SK-N-SH (cell line): ENCODE results near the gene HRCT1. TPM values are rescaled to one million over a fixed set of nuclear protein-coding genes. Genes with fewer than 3 reads are reported as not detected.

ENCODE experiments used
- CTCF ChIA-PET: fragments of 300-600, 350-600 bp; formaldehyde crosslinking; extraction: SDS; loops from one replicate; lab custom pipeline; 2021; lab: Yijun Ruan, JAX
- POLR2A ChIA-PET: fragments of 350-600 bp; sonication (Branson Sonifier 250); formaldehyde crosslinking; extraction: SDS; loops from one replicate; lab custom pipeline; 2020; ENCODE audit warnings: antibody characterized with exemption, inconsistent platforms; lab: Yijun Ruan, JAX
- DNase-seq: peaks from one replicate; pipeline ENCODE4 v3.0.0; 2012
- H2AFZ ChIP-seq: fragments of 200-600 bp; sonication (generic); 2 replicates; pipeline ENCODE4 v1.8.1; 2016; ENCODE audit warnings: antibody characterized with exemption, mild to moderate bottlenecking, low read depth
- H3F3A ChIP-seq: fragments of 200-600 bp; sonication (generic); replicated peaks from 2 replicates; pipeline ENCODE3; 2016; ENCODE audit warnings: antibody characterized with exemption, mild to moderate bottlenecking; ENCODE audit not compliant: insufficient read depth
- H3K27ac ChIP-seq, 2 experiments: fragments of 200-500 bp in 1 of 2; fragments of 200-600 bp in 1 of 2; sonication (Bioruptor generic) in 1 of 2; sonication (generic), shearing (Covaris generic) in 1 of 2; 2 replicates each; pipeline versions ENCODE4 v1.5.1 to v1.6.1; 2014 to 2016; ENCODE audit warnings: low read depth in 2 of 2, inconsistent platforms in 1 of 2, low read length in 1 of 2, mild to moderate bottlenecking in 1 of 2, mixed read lengths in 1 of 2
- H3K27me3 ChIP-seq: fragments of 200-600 bp; sonication (generic), shearing (Covaris generic); 2 replicates; pipeline ENCODE4 v1.6.1; 2016; ENCODE audit warnings: mixed run types; ENCODE audit not compliant: insufficient read depth
- H3K36me3 ChIP-seq, 2 experiments: fragments of 200-500 bp in 1 of 2; fragments of 200-600 bp in 1 of 2; sonication (Bioruptor generic) in 1 of 2; sonication (generic) in 1 of 2; replicated peaks in 1 of 2; 2 replicates each; pipeline versions ENCODE3 to v1.5.1; 2014 to 2016; ENCODE audit warnings: low read length in 1 of 2, mild to moderate bottlenecking in 1 of 2; ENCODE audit not compliant: insufficient read depth in 2 of 2, control insufficient read depth in 1 of 2
- H3K4me1 ChIP-seq, 2 experiments: fragments of 200-500 bp in 1 of 2; fragments of 200-600 bp in 1 of 2; sonication (Bioruptor generic) in 1 of 2; sonication (generic), shearing (Covaris generic) in 1 of 2; 2 replicates each; pipeline versions ENCODE4 v1.5.1 to v1.6.1; 2014 to 2016; ENCODE audit warnings: low read depth in 1 of 2, low read length in 1 of 2, mixed run types in 1 of 2; ENCODE audit not compliant: insufficient read depth in 2 of 2, control insufficient read depth in 1 of 2
- H3K4me2 ChIP-seq: fragments of 200-600 bp; sonication (generic), shearing (Covaris generic); 2 replicates; pipeline ENCODE4 v1.6.1; 2017; ENCODE audit warnings: mixed run types
- H3K4me3 ChIP-seq, 2 experiments: fragments of 200-500 bp in 1 of 2; fragments of 200-600 bp in 1 of 2; sonication (Bioruptor generic) in 1 of 2; sonication (generic), shearing (Covaris generic) in 1 of 2; 2 replicates each; pipeline versions ENCODE4 v1.5.1 to v1.8.1; 2014 to 2016; ENCODE audit warnings: low read depth in 2 of 2, inconsistent platforms in 1 of 2, low read length in 1 of 2, mild to moderate bottlenecking in 1 of 2, mixed read lengths in 1 of 2, moderate library complexity in 1 of 2
- H3K79me2 ChIP-seq: fragments of 200-600 bp; sonication (generic); 2 replicates; pipeline ENCODE4 v1.8.1; 2017; ENCODE audit warnings: mild to moderate bottlenecking; ENCODE audit not compliant: insufficient read depth
- H3K9ac ChIP-seq: fragments of 200-600 bp; sonication (generic); 2 replicates; pipeline ENCODE4 v1.6.1; 2017; ENCODE audit warnings: mixed run types
- H3K9me2 ChIP-seq: fragments of 200-600 bp; sonication (generic); 2 replicates; pipeline ENCODE4 v1.6.1; 2017; ENCODE audit warnings: mixed run types
- H3K9me3 ChIP-seq: fragments of 200-600 bp; sonication (generic); 2 replicates; pipeline ENCODE4 v1.6.1; 2017; ENCODE audit warnings: mixed run types, mild to moderate bottlenecking, moderate library complexity
- H4K20me1 ChIP-seq: fragments of 200-600 bp; sonication (generic); 2 replicates; pipeline ENCODE4 v1.6.1; 2017; ENCODE audit warnings: mild to moderate bottlenecking, mixed run types; ENCODE audit not compliant: insufficient read depth
- CTCF ChIP-seq: fragments of 200-600 bp; sonication (generic); IDR thresholded peaks from 2 replicates; pipeline ENCODE4 v1.6.1; 2017; ENCODE audit warnings: antibody characterized with exemption, mild to moderate bottlenecking, moderate library complexity
- EP300 ChIP-seq, 2 experiments: IDR thresholded peaks; 2 replicates each; pipeline versions ENCODE4 v1.4.0 to v1.6.1; 2012; ENCODE audit warnings: borderline replicate concordance in 1 of 2, low read depth in 1 of 2, low read length in 1 of 2
- FOXJ3 ChIP-seq: sonication (generic); formaldehyde crosslinking; IDR thresholded peaks from 2 replicates; pipeline ENCODE4 v1.5.1; 2020; ENCODE audit warnings: mild to moderate bottlenecking, missing genetic modification reagents
- FOXM1 ChIP-seq: IDR thresholded peaks from 2 replicates; pipeline ENCODE4 v1.4.0; 2012; ENCODE audit warnings: low read depth, mild to moderate bottlenecking
- GABPA ChIP-seq: IDR thresholded peaks from 2 replicates; pipeline ENCODE4 v1.4.0; 2012; ENCODE audit warnings: low read depth, mild to moderate bottlenecking
- NFIC ChIP-seq: IDR thresholded peaks from 2 replicates; pipeline ENCODE4 v1.4.0; 2012; ENCODE audit warnings: borderline replicate concordance
- NRF1 ChIP-seq: IDR thresholded peaks from 2 replicates; pipeline ENCODE4 v1.6.1; 2012; ENCODE audit warnings: low read depth, mild to moderate bottlenecking, low read length
- POLR2AphosphoS5 ChIP-seq: IDR thresholded peaks from 2 replicates; pipeline ENCODE4 v1.6.1; 2012; ENCODE audit warnings: low read depth, low read length
- RXRA ChIP-seq: IDR thresholded peaks from 2 replicates; pipeline ENCODE4 v1.4.0; 2012; ENCODE audit warnings: low read depth, mild to moderate bottlenecking, borderline replicate concordance
- SIN3A ChIP-seq: IDR thresholded peaks from 2 replicates; pipeline ENCODE4 v1.6.1; 2012; ENCODE audit warnings: low read depth, mild to moderate bottlenecking, low read length, moderate library complexity, borderline replicate concordance
- TAF1 ChIP-seq: IDR thresholded peaks from 2 replicates; pipeline ENCODE4 v1.6.1; 2012; ENCODE audit warnings: low read depth, mild to moderate bottlenecking, low read length, moderate library complexity, borderline replicate concordance
- TCF12 ChIP-seq: IDR thresholded peaks from 2 replicates; pipeline ENCODE4 v1.4.0; 2012
- TEAD4 ChIP-seq: IDR thresholded peaks from 2 replicates; pipeline ENCODE4 v1.4.0; 2012; ENCODE audit warnings: mild to moderate bottlenecking, borderline replicate concordance; ENCODE audit not compliant: insufficient read depth
- YY1 ChIP-seq: IDR thresholded peaks from 2 replicates; pipeline ENCODE4 v1.4.0; 2012; ENCODE audit warnings: low read depth, mild to moderate bottlenecking
- ZBTB33 ChIP-seq: IDR thresholded peaks from 2 replicates; pipeline ENCODE4 v1.4.0; 2012; ENCODE audit warnings: low read depth, borderline replicate concordance
- WGBS: methylation state at CpG from one replicate; pipeline ENCODE4 v1.1.6; 2017; ENCODE audit warnings: low lambda C conversion rate; 5-methylcytosine and 5-hydroxymethylcytosine counted together
- polyA plus RNA-seq, 3 experiments: library from polyadenylated mRNA; depleted of rRNA; stranded (reverse); fragments of >200 nt; gene quantifications; 2 replicates each; pipeline ENCODE4 v1.2.3, GENCODE V29; 2012
- TF ChIP-seq, protein P1 (sequence below): IDR thresholded peaks from 2 replicates; pipeline ENCODE4; 2012
- TF ChIP-seq, protein P2 (sequence below): fragments of 150-350 bp; IDR thresholded peaks from 2 replicates; pipeline ENCODE4 v1.6.1; 2016; ENCODE audit warnings: mild to moderate bottlenecking, low read depth, low read length
- TF ChIP-seq, protein P3 (sequence below): IDR thresholded peaks from 2 replicates; pipeline ENCODE4 v1.4.0; 2012; ENCODE audit warnings: low read depth, borderline replicate concordance

Gene HRCT1
- polyA plus RNA-seq, 1 of the 3 experiments (the other 2 are of a cell fraction): 3.0 TPM

GRCh38 chr9:35870351-35870923, 35.6 kb upstream of the HRCT1 start, which contains the start of gene OR13J1:
OR13J1 (minus strand) TSS chr9:35870401; CDS start chr9:35870401, 0 bp downstream.
- H3K36me3 ChIP-seq: no peaks in the 10 kb centered on the region
- no peaks in the 10 kb centered on the region for H3F3A ChIP-seq
- no peaks in the 10 kb centered on the region; a peak in 1 of 4 replicates for H3K4me1 ChIP-seq
- DNase-seq: no peak
- H3K27ac ChIP-seq: no peak within 1 kb of the TSS
- H3K9me2 ChIP-seq: no peaks in the 10 kb centered on the region
- H3K4me3 ChIP-seq: no peak within 1 kb of the TSS
- H3K79me2 ChIP-seq: no peaks in the 10 kb centered on the region
- no peaks in the 10 kb centered on the region for H3K9me3 ChIP-seq
- CTCF ChIA-PET: interaction anchor here (1.0 to 3.4 kb wide), 5 partner anchors 9 to 45 kb away, joined by 3 to 15 read pairs (median 3); no protein-coding TSS in a partner anchor
- H4K20me1 ChIP-seq: no peaks in the 10 kb centered on the region
- WGBS: 79% methylated on average over 8 of the region's 8 CpGs
- no peak within 1 kb of the TSS for H3K4me2 ChIP-seq
- H2AFZ ChIP-seq: no peak within 1 kb of the TSS
- POLR2A ChIA-PET: no interaction called here
- no peak within 1 kb of the TSS for H3K9ac ChIP-seq
- H3K27me3 ChIP-seq: no peaks in the 10 kb centered on the region
- TF ChIP-seq RXRA (no peak), NRF1 (no peak), TAF1 (no peak), CTCF (no peak), GABPA (no peak), ZBTB33 (no peak), TEAD4 (no peak), FOXM1 (no peak), POLR2AphosphoS5 (no peak), SIN3A (no peak), YY1 (no peak), EP300 (IDR thresholded peaks at IDR 0.05; ENCODE audit: borderline replicate concordance in 1 of 2, low read depth in 1 of 2, low read length in 1 of 2) (no peak), NFIC (no peak), TCF12 (no peak), FOXJ3 (no peak)
- TF ChIP-seq, protein P1, sequence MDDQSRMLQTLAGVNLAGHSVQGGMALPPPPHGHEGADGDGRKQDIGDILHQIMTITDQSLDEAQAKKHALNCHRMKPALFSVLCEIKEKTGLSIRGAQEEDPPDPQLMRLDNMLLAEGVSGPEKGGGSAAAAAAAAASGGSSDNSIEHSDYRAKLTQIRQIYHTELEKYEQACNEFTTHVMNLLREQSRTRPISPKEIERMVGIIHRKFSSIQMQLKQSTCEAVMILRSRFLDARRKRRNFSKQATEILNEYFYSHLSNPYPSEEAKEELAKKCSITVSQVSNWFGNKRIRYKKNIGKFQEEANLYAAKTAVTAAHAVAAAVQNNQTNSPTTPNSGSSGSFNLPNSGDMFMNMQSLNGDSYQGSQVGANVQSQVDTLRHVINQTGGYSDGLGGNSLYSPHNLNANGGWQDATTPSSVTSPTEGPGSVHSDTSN: no peak
- TF ChIP-seq, protein P2, sequence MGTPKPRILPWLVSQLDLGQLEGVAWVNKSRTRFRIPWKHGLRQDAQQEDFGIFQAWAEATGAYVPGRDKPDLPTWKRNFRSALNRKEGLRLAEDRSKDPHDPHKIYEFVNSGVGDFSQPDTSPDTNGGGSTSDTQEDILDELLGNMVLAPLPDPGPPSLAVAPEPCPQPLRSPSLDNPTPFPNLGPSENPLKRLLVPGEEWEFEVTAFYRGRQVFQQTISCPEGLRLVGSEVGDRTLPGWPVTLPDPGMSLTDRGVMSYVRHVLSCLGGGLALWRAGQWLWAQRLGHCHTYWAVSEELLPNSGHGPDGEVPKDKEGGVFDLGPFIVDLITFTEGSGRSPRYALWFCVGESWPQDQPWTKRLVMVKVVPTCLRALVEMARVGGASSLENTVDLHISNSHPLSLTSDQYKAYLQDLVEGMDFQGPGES: no peak
- TF ChIP-seq, protein P3, sequence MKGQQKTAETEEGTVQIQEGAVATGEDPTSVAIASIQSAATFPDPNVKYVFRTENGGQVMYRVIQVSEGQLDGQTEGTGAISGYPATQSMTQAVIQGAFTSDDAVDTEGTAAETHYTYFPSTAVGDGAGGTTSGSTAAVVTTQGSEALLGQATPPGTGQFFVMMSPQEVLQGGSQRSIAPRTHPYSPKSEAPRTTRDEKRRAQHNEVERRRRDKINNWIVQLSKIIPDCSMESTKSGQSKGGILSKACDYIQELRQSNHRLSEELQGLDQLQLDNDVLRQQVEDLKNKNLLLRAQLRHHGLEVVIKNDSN: no peak
